ENCODE measurements around the gene RAB40C.

GRCh38 chr16:671353-672131 is 81.7 kb downstream of the RAB40C start:
- TF ChIP-seq, protein P1, sequence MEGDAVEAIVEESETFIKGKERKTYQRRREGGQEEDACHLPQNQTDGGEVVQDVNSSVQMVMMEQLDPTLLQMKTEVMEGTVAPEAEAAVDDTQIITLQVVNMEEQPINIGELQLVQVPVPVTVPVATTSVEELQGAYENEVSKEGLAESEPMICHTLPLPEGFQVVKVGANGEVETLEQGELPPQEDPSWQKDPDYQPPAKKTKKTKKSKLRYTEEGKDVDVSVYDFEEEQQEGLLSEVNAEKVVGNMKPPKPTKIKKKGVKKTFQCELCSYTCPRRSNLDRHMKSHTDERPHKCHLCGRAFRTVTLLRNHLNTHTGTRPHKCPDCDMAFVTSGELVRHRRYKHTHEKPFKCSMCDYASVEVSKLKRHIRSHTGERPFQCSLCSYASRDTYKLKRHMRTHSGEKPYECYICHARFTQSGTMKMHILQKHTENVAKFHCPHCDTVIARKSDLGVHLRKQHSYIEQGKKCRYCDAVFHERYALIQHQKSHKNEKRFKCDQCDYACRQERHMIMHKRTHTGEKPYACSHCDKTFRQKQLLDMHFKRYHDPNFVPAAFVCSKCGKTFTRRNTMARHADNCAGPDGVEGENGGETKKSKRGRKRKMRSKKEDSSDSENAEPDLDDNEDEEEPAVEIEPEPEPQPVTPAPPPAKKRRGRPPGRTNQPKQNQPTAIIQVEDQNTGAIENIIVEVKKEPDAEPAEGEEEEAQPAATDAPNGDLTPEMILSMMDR (optimal IDR thresholded peaks at IDR 0.05 in 1 of 3, IDR thresholded peaks at IDR 0.05 in 1 of 3, conservative IDR thresholded peaks at IDR 0.05 in 1 of 3; ENCODE audit: extremely low read depth in 1 of 3, insufficient read depth in 2 of 3, low read length in 3 of 3): no peak
- no peak for TF ChIP-seq EZH2 (IDR thresholded peaks at IDR 0.05; ENCODE audit: low read length)

Measured in keratinocyte (primary cell).